Mesenchymal stem cell (in vitro differentiated cells and primary cell): ENCODE measurements around the gene ZHX3.

Experiments
- DNase-seq: peaks from one replicate; pipeline ENCODE4 v3.0.0-alpha.2; 2013
- H2AFZ ChIP-seq: one replicate; pipeline ENCODE4 v1.6.1; 2013; ENCODE audit warnings: low read depth, mild to moderate bottlenecking, control low read depth, inconsistent platforms, low read length, moderate library complexity
- H2AK5ac ChIP-seq: 2 replicates; pipeline ENCODE4 v1.6.1; 2013; ENCODE audit warnings: low read length, moderate library complexity, mild to moderate bottlenecking, inconsistent platforms; ENCODE audit not compliant: severe bottlenecking
- H2BK120ac ChIP-seq: one replicate; pipeline ENCODE4 v1.6.1; 2013; ENCODE audit warnings: low read depth, mild to moderate bottlenecking, inconsistent platforms, low read length, moderate library complexity
- H2BK12ac ChIP-seq, 2 experiments: one replicate each; pipeline ENCODE4 v1.6.1; 2013; ENCODE audit warnings: inconsistent platforms in 2 of 2, low read length in 2 of 2, mild to moderate bottlenecking in 2 of 2, moderate library complexity in 2 of 2, control low read depth in 1 of 2
- H2BK15ac ChIP-seq: one replicate; pipeline ENCODE4 v1.6.1; 2013; ENCODE audit warnings: mild to moderate bottlenecking, low read depth, inconsistent platforms; ENCODE audit not compliant: poor library complexity, severe bottlenecking
- H2BK5ac ChIP-seq: 2 replicates; pipeline ENCODE4 v1.6.1; 2013; ENCODE audit warnings: low read depth, mild to moderate bottlenecking, low read length, control low read depth, inconsistent platforms; ENCODE audit not compliant: poor library complexity, severe bottlenecking
- H3K14ac ChIP-seq, 2 experiments: one replicate each; pipeline ENCODE4 v1.6.1; 2013; ENCODE audit warnings: inconsistent platforms in 2 of 2, low read length in 2 of 2, control low read depth in 1 of 2, mild to moderate bottlenecking in 1 of 2, moderate library complexity in 1 of 2
- H3K18ac ChIP-seq, 2 experiments: one replicate each; pipeline ENCODE4 v1.6.1; 2013; ENCODE audit warnings: inconsistent platforms in 2 of 2, low read length in 2 of 2, control low read depth in 1 of 2, low read depth in 1 of 2, mild to moderate bottlenecking in 1 of 2
- H3K23ac ChIP-seq, 2 experiments: one replicate each; pipeline ENCODE4 v1.6.1; 2013; ENCODE audit warnings: inconsistent platforms in 2 of 2, low read length in 2 of 2, mild to moderate bottlenecking in 2 of 2, moderate library complexity in 2 of 2, control low read depth in 1 of 2
- H3K27ac ChIP-seq: 2 replicates; pipeline ENCODE4 v1.5.1; 2013; ENCODE audit warnings: mild to moderate bottlenecking, moderate library complexity, low read length, control low read depth, inconsistent platforms; ENCODE audit not compliant: poor library complexity, severe bottlenecking
- H3K27me3 ChIP-seq, 2 experiments: 2 replicates each; pipeline versions ENCODE4 v1.6.1 to v1.7.0; 2013; ENCODE audit warnings: low read length in 2 of 2, mild to moderate bottlenecking in 2 of 2, moderate library complexity in 2 of 2, control low read depth in 1 of 2, inconsistent platforms in 1 of 2; ENCODE audit not compliant: control insufficient read depth in 1 of 2, insufficient read depth in 1 of 2
- H3K36me3 ChIP-seq, 2 experiments: 2 replicates each; pipeline versions ENCODE4 v1.6.1 to v1.7.0; 2013; ENCODE audit warnings: low read length in 2 of 2, control low read depth in 1 of 2, inconsistent platforms in 1 of 2, low read depth in 1 of 2, mild to moderate bottlenecking in 1 of 2; ENCODE audit not compliant: insufficient read depth in 2 of 2, control insufficient read depth in 1 of 2
- H3K4ac ChIP-seq, 2 experiments: one replicate each; pipeline ENCODE4 v1.6.1; 2013; ENCODE audit warnings: inconsistent platforms in 2 of 2, low read length in 2 of 2, mild to moderate bottlenecking in 2 of 2, moderate library complexity in 2 of 2, control low read depth in 1 of 2, low read depth in 1 of 2
- H3K4me1 ChIP-seq: 2 replicates; pipeline ENCODE4 v1.6.1; 2013; ENCODE audit warnings: low read depth, low read length, control low read depth; ENCODE audit not compliant: control insufficient read depth, insufficient read depth
- H3K4me2 ChIP-seq: 2 replicates; pipeline ENCODE4 v1.6.1; 2013; ENCODE audit warnings: low read length, mild to moderate bottlenecking, inconsistent platforms; ENCODE audit not compliant: poor library complexity, severe bottlenecking
- H3K4me3 ChIP-seq, 2 experiments: 2 replicates each; pipeline versions ENCODE4 v1.5.1 to v1.7.0; 2013; ENCODE audit warnings: low read length in 2 of 2, mild to moderate bottlenecking in 2 of 2, control low read depth in 1 of 2, low read depth in 1 of 2; ENCODE audit not compliant: insufficient read depth in 1 of 2
- H3K79me1 ChIP-seq: replicated peaks from 2 replicates; pipeline ENCODE4 v1.6.1; 2013; ENCODE audit warnings: mild to moderate bottlenecking, control low read depth, low read length, inconsistent platforms; ENCODE audit not compliant: poor library complexity, severe bottlenecking
- H3K9ac ChIP-seq: 2 replicates; pipeline ENCODE4 v1.7.0; 2013; ENCODE audit warnings: mild to moderate bottlenecking, low read length, moderate library complexity
- H3K9me3 ChIP-seq: 2 replicates; pipeline ENCODE4 v1.7.0; 2013; ENCODE audit warnings: mild to moderate bottlenecking, low read length; ENCODE audit not compliant: control insufficient read depth
- H4K8ac ChIP-seq: one replicate; pipeline ENCODE4 v1.6.1; 2013; ENCODE audit warnings: inconsistent platforms, mild to moderate bottlenecking, low read length, moderate library complexity
- H4K91ac ChIP-seq: one replicate; pipeline ENCODE4 v1.6.1; 2013; ENCODE audit warnings: mild to moderate bottlenecking, low read length, inconsistent platforms
- WGBS: methylation state at CpG from one replicate; pipeline ENCODE4 v1.1.7; 2013; ENCODE audit warnings: mixed read lengths; 5-methylcytosine and 5-hydroxymethylcytosine counted together

The ZHX3 gene

DNA sequence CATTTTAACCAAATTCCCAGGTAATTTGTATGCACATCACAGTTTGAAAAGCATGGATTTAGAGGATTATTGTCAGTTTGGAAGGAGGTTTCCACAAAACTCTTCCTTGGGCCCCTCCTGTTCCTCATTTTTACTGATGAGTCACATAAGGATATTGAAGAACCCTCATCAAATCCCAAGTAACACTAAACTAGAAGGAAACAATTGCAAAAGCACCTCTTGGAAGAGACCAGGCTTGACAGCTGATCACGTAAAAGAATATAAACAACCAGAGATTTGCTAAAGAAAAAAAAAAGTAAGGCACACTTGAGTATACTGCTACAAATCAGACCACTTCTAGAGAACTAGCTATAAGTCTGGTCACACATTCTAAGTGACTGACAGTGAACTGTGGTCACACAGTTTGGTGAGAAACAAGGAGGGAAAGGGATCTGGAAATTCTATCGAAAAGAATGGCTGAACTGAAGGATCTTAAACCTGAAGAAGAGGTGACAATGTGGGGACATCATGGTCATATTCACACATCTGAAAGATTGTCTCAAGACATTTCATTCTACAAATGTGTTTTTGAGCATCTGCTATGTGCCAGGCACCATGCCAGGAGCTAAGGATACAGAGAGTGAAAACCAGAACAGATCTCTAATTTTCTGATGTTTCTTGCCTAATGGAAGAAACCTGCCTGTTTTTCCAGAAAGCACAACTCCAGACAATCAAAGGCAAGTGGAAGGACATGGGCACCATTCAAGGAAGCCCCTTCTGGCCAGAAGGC is 24.1 kb downstream of the ZHX3 start:
- Histone ChIP-seq H2BK12ac (peak overlapping the region in 1 of 2 experiments; percentile 76), H3K4me2 (no peak overlapping the region), H3K79me1 (peaks cover 28% of the 10 kb centered on the region), H3K4me1 (no peaks in the 10 kb centered on the region), H2AFZ (no peak overlapping the region), H2BK5ac (no peak overlapping the region), H3K4ac (peak overlapping the region in 1 of 2 experiments; percentile 82), H4K8ac (no peak overlapping the region), H3K27ac (no peak overlapping the region), H3K9me3 (no peaks in the 10 kb centered on the region), H3K4me3 (peak overlapping the region in 1 of 2 experiments; percentile 32), H3K36me3 (no peaks in the 10 kb centered on the region), H3K14ac (no peak overlapping the region), H3K27me3 (no peaks in the 10 kb centered on the region), H4K91ac (no peak overlapping the region), H2BK120ac (no peak overlapping the region), H2BK15ac (no peak overlapping the region), H2AK5ac (no peak overlapping the region), H3K18ac (no peak overlapping the region), H3K9ac (peak overlapping the region; percentile 36), H3K23ac (no peak overlapping the region)
- DNase-seq = peak; percentile 71
- WGBS = 50% methylated on average over 2 of the region's 2 CpGs

DNA sequence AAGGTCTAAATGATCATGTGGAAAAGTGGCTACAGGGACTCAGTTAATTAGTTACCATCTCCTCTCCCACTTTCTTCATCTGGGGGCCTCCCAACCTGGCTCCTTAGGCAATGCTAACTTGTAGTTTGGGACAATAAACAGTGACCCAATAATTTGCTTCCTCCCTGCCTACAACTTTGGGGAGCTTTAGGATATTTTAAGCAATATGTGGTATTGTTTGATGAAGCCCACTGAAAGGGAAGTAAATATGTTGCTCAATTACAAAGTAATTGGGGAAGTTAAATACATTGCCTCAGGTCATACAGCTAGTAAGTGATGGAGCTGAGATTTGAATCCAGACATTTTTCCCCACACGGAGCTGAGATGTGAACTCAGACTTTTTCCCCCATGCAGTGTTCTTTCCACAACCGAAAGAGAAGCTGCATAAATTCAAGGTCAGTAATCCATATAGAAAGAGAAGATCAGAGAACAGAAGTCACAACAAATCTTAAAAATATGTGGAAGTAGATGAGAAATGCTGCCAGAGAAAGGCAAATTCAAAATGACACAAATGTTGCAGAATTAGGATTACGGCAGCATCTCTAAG is 26.6 kb downstream of the ZHX3 start:
- Histone ChIP-seq H4K91ac (no peak overlapping the region), H3K18ac (no peak overlapping the region)
- WGBS = 73% methylated on average over 2 of the region's 3 CpGs

GRCh38 chr20:41287327-41287726 is 30.2 kb downstream of the ZHX3 start:
- H2AFZ ChIP-seq = no peak overlapping the region
- H3K4me3 ChIP-seq = no peak overlapping the region
- H2AK5ac ChIP-seq = no peak overlapping the region
- H3K4me1 ChIP-seq = no peaks in the 10 kb centered on the region
- H3K9me3 ChIP-seq = peaks cover 27% of the 10 kb centered on the region
- 88% methylated on average over 2 of the region's 2 CpGs for WGBS
- H3K23ac ChIP-seq = no peak overlapping the region
- peaks cover 0 to 10% of the 10 kb centered on the region in 2 experiments for H3K36me3 ChIP-seq
- no peak overlapping the region for H3K18ac ChIP-seq
- no peak overlapping the region for H3K4ac ChIP-seq
- no peak overlapping the region for H4K8ac ChIP-seq
- peaks cover 29% of the 10 kb centered on the region for H3K79me1 ChIP-seq
- H3K14ac ChIP-seq = no peak overlapping the region
- no peak overlapping the region for H2BK5ac ChIP-seq
- no peak overlapping the region for H4K91ac ChIP-seq
- DNase-seq = peak; percentile 55
- no peaks in the 10 kb centered on the region for H3K27me3 ChIP-seq
- no peak overlapping the region for H2BK12ac ChIP-seq
- H2BK120ac ChIP-seq = no peak overlapping the region
- H3K9ac ChIP-seq = no peak overlapping the region
- no peak overlapping the region for H3K27ac ChIP-seq
- H3K4me2 ChIP-seq = no peak overlapping the region
- no peak overlapping the region for H2BK15ac ChIP-seq

More for the DNA sequence above, 26.6 kb downstream of the ZHX3 start:
- Histone ChIP-seq H3K9me3 (peaks cover 17% of the 10 kb centered on the region), H3K27me3 (no peaks in the 10 kb centered on the region), H2BK5ac (no peak overlapping the region), H3K9ac (no peak overlapping the region), H3K14ac (no peak overlapping the region), H2AFZ (no peak overlapping the region), H3K27ac (no peak overlapping the region), H2AK5ac (no peak overlapping the region), H3K4me1 (no peaks in the 10 kb centered on the region), H3K36me3 (peaks cover 0 to 5% of the 10 kb centered on the region in 2 experiments), H3K23ac (no peak overlapping the region), H3K79me1 (peaks cover 25% of the 10 kb centered on the region), H2BK15ac (no peak overlapping the region), H2BK12ac (no peak overlapping the region), H2BK120ac (no peak overlapping the region), H3K4ac (no peak overlapping the region), H3K4me3 (no peak overlapping the region), H3K4me2 (no peak overlapping the region), H4K8ac (no peak overlapping the region)
- no peak for DNase-seq

DNA sequence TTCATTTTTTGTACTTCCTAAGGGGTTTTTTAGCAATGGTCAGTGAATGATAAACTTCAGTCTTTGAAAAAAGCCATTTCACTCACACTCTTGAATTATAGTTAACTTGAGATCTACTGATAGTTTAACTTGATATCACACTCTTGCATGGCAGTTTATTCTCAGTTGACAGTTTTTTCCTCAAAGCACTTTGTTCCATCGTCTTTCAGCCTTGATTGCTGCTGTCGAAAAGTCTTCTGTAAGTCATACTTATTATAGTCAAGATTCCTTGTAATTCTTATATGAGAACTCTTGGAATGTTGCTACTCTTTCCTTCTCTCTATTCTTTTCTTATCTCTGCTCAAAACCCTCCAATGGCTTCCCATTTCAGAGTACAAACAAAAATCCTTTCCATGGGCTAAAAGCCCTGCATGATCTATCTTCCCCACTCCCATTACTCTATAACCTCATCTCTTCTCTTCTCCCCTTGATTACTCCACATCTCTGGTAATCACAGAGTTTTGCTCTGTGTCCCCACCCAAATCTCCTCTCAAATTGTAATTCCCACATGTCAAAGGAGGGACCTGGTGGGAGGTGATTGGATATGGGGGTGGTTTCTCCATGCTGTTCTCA is 31.2 kb downstream of the ZHX3 start:
- Histone ChIP-seq H2AFZ (no peak overlapping the region), H3K36me3 (peaks cover 0 to 15% of the 10 kb centered on the region in 2 experiments), H2BK120ac (no peak overlapping the region), H4K8ac (no peak overlapping the region), H3K4me3 (peak overlapping the region in 1 of 2 experiments; percentile 40), H3K14ac (no peak overlapping the region), H4K91ac (no peak overlapping the region), H3K4ac (no peak overlapping the region), H3K4me1 (no peaks in the 10 kb centered on the region), H3K27me3 (no peaks in the 10 kb centered on the region), H2AK5ac (no peak overlapping the region), H3K4me2 (no peak overlapping the region), H3K9ac (no peak overlapping the region), H3K23ac (no peak overlapping the region), H3K18ac (no peak overlapping the region), H3K9me3 (peaks cover 27% of the 10 kb centered on the region), H3K79me1 (peaks cover 29% of the 10 kb centered on the region), H2BK15ac (no peak overlapping the region), H3K27ac (no peak overlapping the region), H2BK5ac (no peak overlapping the region), H2BK12ac (no peak overlapping the region)
- no CpG with 5 or more reads among the region's 2 CpGs for WGBS
- DNase-seq = no peak
